HEK293 (cell line): ENCODE results near the gene SLC25A30.

ENCODE experiments used
- CTCF ChIP-seq: fragments of 450-650 bp; formaldehyde crosslinking; IDR thresholded peaks from 2 replicates; pipeline ENCODE4 v1.5.1; 2016; ENCODE audit warnings: missing biosample characterization, missing genetic modification characterization
- MYNN ChIP-seq: fragments of 450-650 bp; formaldehyde crosslinking; IDR thresholded peaks from 2 replicates; pipeline ENCODE4 v1.5.1; 2016; ENCODE audit warnings: missing biosample characterization, missing genetic modification characterization, borderline replicate concordance
- TCF7L2 ChIP-seq: IDR thresholded peaks from 2 replicates; pipeline ENCODE4 v1.6.1; 2011; ENCODE audit warnings: low read depth, mild to moderate bottlenecking, inconsistent platforms, low read length, moderate library complexity, borderline replicate concordance
- ZNF280D ChIP-seq: fragments of 450-650 bp; formaldehyde crosslinking; IDR thresholded peaks from 2 replicates; pipeline ENCODE4 v1.5.1; 2016; ENCODE audit warnings: missing biosample characterization, missing genetic modification characterization

- TF ChIP-seq MYNN (tag by site-specific recombination) (no peak), CTCF (tag by site-specific recombination) (no peak), ZNF280D (tag by site-specific recombination) (no peak), TCF7L2 (no peak)
These were observed 20.8 kb upstream of the SLC25A30 start for GRCh38 chr13:45439008-45439407.
